ENCODE results near the gene PPP2CA. TPM values are rescaled to one million over a fixed set of nuclear protein-coding genes. Genes with fewer than 3 reads are reported as not detected.

PPP2CA gene
- total RNA-seq, 2 experiments from 2014 or later, result 132 to 178 TPM

DNA sequence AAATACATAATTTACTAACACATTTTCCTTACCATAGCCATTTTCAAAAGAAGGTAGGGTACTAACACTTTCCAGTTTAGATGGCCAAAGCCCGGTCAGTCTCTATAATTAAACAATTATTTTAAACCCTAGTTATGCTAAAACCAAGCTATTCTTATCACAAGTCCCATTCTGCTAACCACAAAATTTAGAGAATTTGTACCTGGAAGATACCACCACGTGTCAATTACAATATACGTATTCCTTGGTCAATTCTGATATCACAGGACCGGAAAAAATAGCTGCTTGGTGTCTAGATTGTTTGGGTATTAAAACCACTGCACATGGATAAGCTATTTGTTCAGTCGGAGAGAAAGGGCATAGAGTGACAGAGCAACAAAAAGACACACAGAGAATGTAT lies 30.2 kb downstream of the PPP2CA start:
- CTCF ChIA-PET (ENCODE audit: unreplicated experiment), result no interaction called here
- Histone ChIP-seq H3K4me1 (ENCODE audit: insufficient read depth, low read length, poor library complexity, severe bottlenecking) (no peaks in the 10 kb centered on the region), H3K27ac (ENCODE audit: low read depth, low read length, poor library complexity, severe bottlenecking) (no peak overlapping the region), H3K9me2 (ENCODE audit: insufficient read depth, low read length) (no peaks in the 10 kb centered on the region), H4K20me1 (ENCODE audit: insufficient read depth, low read length) (no peaks in the 10 kb centered on the region), H3K9me3 (ENCODE audit: low read length) (no peaks in the 10 kb centered on the region), H3K4me3 (ENCODE audit: low read depth, low read length, poor library complexity, severe bottlenecking) (no peak overlapping the region), H3K36me3 (ENCODE audit: insufficient read depth, low read length) (peaks cover 68% of the 10 kb centered on the region), H3K4me2 (ENCODE audit: low read length) (no peak overlapping the region), H2AFZ (ENCODE audit: low read length) (no peak overlapping the region), H3K79me2 (ENCODE audit: insufficient read depth, low read depth, low read length) (no peaks in the 10 kb centered on the region)
- TF ChIP-seq, protein P1, sequence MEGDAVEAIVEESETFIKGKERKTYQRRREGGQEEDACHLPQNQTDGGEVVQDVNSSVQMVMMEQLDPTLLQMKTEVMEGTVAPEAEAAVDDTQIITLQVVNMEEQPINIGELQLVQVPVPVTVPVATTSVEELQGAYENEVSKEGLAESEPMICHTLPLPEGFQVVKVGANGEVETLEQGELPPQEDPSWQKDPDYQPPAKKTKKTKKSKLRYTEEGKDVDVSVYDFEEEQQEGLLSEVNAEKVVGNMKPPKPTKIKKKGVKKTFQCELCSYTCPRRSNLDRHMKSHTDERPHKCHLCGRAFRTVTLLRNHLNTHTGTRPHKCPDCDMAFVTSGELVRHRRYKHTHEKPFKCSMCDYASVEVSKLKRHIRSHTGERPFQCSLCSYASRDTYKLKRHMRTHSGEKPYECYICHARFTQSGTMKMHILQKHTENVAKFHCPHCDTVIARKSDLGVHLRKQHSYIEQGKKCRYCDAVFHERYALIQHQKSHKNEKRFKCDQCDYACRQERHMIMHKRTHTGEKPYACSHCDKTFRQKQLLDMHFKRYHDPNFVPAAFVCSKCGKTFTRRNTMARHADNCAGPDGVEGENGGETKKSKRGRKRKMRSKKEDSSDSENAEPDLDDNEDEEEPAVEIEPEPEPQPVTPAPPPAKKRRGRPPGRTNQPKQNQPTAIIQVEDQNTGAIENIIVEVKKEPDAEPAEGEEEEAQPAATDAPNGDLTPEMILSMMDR (conservative IDR thresholded peaks at IDR 0.05; ENCODE audit: low read length), result no peak
- TF ChIP-seq EZH2phosphoT487 (IDR thresholded peaks at IDR 0.05; ENCODE audit: borderline replicate concordance, low read depth, low read length), result no peak
- no peak for DNase-seq (ENCODE audit: low spot score)
- POLR2A ChIA-PET, result interaction anchor here (0.7 kb wide), 1 partner anchor 1926 kb away, joined by 3 read pairs; no protein-coding TSS in a partner anchor
- intact Hi-C loops (cut with micrococcal nuclease; ENCODE audit: unreplicated experiment), result no loop called here
- no TSS peak for BruUV-seq (replicated peaks)

DNA sequence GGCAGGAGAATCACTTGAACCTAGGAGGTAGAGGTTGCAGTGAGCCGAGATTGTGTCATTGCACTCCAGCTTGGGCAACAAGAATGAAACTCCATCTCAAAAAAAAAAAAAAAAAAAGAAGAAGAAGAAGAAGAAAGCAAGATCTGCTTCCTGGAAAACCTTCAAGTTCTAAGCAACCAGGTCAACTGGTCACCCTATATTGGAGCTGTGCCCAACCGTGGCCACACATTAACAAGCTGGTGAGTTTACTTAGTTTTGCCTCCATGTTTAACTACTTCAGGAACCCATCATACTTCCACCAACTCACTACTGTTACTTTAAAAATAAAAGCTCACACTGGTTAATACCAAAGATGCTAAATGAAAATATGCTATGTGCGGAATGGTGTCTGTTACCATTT lies 36.8 kb downstream of the PPP2CA start:
- CTCF ChIA-PET (ENCODE audit: unreplicated experiment), result no interaction called here

DNA sequence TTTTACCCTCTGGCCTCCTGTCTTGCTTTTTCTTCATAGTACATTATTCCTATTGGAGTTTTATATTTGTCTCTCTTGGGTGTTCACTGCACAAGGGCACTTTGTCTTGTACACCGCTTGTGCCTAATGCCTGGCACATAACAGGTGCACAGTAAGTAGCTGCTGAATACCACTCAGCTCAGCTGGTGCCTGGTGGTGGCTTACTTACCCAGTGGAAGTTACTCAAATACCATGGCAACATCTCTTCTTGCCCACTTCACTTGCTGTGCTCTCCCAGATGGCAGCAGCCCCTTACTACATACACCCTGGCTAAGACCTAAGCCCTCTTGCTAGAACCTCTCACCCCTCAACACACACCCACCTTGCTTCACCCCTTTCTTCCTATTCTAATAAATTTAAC lies 37.8 kb downstream of the PPP2CA start:
- no peak for TF ChIP-seq EZH2phosphoT487 (IDR thresholded peaks at IDR 0.05; ENCODE audit: borderline replicate concordance, low read depth, low read length)
- TF ChIP-seq, protein P1 (conservative IDR thresholded peaks at IDR 0.05; ENCODE audit: low read length), result no peak
- BruUV-seq (replicated peaks), result no TSS peak
- Histone ChIP-seq H3K27ac (ENCODE audit: low read depth, low read length, poor library complexity, severe bottlenecking) (no peak overlapping the region), H3K9me3 (ENCODE audit: low read length) (no peaks in the 10 kb centered on the region), H4K20me1 (ENCODE audit: insufficient read depth, low read length) (no peaks in the 10 kb centered on the region), H3K36me3 (ENCODE audit: insufficient read depth, low read length) (no peaks in the 10 kb centered on the region), H3K4me2 (ENCODE audit: low read length) (no peak overlapping the region), H2AFZ (ENCODE audit: low read length) (no peak overlapping the region), H3K9me2 (ENCODE audit: insufficient read depth, low read length) (no peaks in the 10 kb centered on the region), H3K4me1 (ENCODE audit: insufficient read depth, low read length, poor library complexity, severe bottlenecking) (no peaks in the 10 kb centered on the region), H3K79me2 (ENCODE audit: insufficient read depth, low read depth, low read length) (no peaks in the 10 kb centered on the region), H3K4me3 (ENCODE audit: low read depth, low read length, poor library complexity, severe bottlenecking) (no peak overlapping the region)
- no peak for DNase-seq (ENCODE audit: low spot score)
- ChIA-PET CTCF (ENCODE audit: unreplicated experiment) (no interaction called here), POLR2A (interaction anchor here (0.6 kb wide), 1 partner anchor 18 kb away, joined by 4 read pairs; no protein-coding TSS in a partner anchor)
- intact Hi-C loops (cut with micrococcal nuclease; ENCODE audit: unreplicated experiment), result no loop called here

More for the DNA sequence above, 36.8 kb downstream of the PPP2CA start:
- no peak overlapping the region for H3K4me3 ChIP-seq (ENCODE audit: low read depth, low read length, poor library complexity, severe bottlenecking)
- H3K36me3 ChIP-seq (ENCODE audit: insufficient read depth, low read length), result peaks cover 5% of the 10 kb centered on the region; the same call in 1 of the 2 replicates
- H3K4me1 ChIP-seq (ENCODE audit: insufficient read depth, low read length, poor library complexity, severe bottlenecking), result no peaks in the 10 kb centered on the region
- H3K4me2 ChIP-seq (ENCODE audit: low read length), result no peak overlapping the region
- H3K79me2 ChIP-seq (ENCODE audit: insufficient read depth, low read depth, low read length), result no peaks in the 10 kb centered on the region
- no peak overlapping the region for H3K27ac ChIP-seq (ENCODE audit: low read depth, low read length, poor library complexity, severe bottlenecking)
- H3K9me3 ChIP-seq (ENCODE audit: low read length), result no peaks in the 10 kb centered on the region
- no TSS peak for BruUV-seq (replicated peaks)
- no peaks in the 10 kb centered on the region for H4K20me1 ChIP-seq (ENCODE audit: insufficient read depth, low read length)
- H2AFZ ChIP-seq (ENCODE audit: low read length), result no peak overlapping the region
- DNase-seq (ENCODE audit: low spot score), result no peak
- no peaks in the 10 kb centered on the region for H3K9me2 ChIP-seq (ENCODE audit: insufficient read depth, low read length)
- TF ChIP-seq, protein P1 (conservative IDR thresholded peaks at IDR 0.05; ENCODE audit: low read length), result no peak
- TF ChIP-seq EZH2phosphoT487 (IDR thresholded peaks at IDR 0.05; ENCODE audit: borderline replicate concordance, low read depth, low read length), result no peak
- POLR2A ChIA-PET, result interaction anchor here (0.5 to 1.4 kb wide), 4 partner anchors 17 to 527 kb away, joined by 3 to 5 read pairs (median 3); no protein-coding TSS in a partner anchor
- intact Hi-C loops (cut with micrococcal nuclease; ENCODE audit: unreplicated experiment), result no loop called here
